ENCODE measurements around the gene MGST1.
"Not testable (repeated sequence)": the region's sequence is repeated elsewhere in the genome, so short reads cannot be mapped to it uniquely, and the experiment has no call there.

Gene MGST1

DNA sequence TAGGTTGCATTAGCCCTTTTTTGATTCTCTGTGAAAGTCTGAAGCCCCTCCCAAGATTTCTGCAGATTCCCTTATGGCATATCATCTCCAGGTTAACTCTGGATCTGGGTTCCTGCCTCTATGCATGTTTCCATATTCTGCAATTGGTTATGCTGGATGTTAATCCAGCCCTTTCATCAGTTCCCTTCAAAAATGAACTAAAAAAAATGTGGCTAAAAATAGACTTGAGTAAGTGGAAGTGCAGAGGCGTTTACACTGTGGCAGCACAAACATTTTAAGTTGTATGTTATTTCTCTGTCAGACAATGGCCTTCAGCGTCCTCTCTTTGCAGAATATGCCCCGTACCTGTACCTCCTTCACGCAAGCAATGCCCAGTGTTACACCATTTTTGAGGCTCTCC is 11.4 kb downstream of the MGST1 start:
- DNase-seq = no peak

DNA sequence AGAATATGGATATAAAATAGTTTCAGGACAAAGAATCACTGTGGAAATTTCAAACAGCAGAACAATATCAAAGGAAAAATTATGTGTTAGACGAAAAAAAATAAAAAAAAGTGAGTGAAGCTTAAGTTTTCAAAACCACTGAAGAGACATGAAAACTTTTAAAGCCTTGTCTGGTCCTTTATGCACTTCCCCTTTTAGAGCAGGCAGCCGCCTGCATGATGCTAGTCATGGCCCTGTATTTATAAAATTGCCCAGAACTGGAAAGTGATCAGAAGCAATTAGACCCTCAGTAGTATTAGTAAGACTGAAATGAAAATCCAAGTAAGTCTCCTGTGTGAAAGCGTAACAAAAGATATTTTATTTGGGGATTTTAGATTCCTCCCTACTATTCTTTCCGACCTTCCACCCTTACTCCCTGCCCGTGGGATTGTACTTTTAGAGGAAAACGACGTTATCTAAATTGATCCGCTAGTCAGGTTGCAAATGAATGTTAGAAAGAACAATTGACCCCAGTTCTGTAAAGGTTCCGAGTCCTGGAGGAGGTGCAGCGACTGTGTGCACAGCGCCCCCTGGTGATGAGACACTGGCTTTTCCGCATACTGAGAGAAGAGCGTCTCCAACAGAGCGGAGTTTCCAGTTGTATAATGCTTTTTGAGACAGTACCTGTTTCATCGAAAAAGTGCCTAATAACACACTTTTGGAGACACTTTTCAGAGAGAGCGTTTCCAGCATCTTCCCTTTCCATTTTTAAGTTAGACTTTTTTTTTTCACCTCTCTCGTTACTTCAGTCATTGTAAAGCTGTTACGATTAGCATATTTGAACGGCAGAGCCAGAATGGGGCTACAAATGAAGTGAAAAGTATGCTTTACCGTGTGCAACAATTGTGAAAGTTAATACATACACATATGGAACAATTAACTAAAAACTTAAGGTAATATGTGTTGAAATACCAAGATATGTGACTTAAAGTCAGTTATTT is 12.4 kb downstream of the MGST1 start:
- DNase-seq = no peak

DNA sequence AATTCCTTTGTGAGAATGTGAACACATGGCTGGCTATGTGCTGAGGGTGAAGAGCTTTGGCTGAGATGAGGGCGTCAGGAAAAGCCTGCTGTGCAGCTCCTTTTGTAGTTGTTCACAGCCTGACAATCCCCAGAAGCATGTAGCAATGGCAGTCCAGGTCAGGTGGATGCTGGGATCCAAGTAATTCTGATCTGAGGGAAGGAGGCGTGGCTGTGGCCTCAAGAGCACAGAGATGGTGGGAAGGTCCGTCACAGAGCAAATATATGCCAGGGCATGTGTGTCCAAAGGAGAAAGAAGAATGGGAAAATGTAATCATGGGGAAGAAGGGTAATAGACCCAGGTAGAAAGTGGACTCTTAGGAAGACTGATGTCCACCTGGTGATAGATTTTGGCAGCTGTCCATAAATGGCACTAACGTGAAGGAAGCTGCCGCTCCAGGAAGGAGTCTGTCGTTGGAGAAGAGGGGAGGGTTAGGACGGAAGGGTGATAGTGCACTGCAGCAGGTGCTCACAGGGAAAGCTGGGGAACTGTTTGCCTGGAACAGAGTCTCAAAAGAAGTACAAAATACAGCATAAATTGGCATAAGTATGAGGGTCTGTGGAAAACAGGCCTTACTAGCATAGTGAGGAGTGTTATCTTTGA is 13.8 kb downstream of the MGST1 start:
- no peak for DNase-seq

DNA sequence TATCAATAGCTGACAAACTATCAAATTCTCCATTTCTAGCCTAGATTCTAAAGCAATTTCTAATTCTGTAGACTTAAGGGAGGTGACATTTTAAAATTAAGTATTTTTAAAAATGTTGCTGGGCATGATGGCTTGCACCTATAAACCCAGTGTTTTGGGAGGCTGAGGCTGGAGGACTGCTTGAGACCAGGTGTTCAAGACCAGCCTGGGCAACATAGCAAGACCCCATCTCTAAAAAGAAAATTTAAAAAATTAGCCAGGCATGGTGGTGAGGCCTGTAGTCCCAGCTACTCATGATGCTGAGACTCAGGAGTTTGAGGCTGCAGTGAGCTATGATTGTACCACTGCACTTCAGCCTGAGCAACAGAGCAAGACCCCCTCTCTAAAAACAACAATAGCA is 15.1 kb downstream of the MGST1 start:
- DNase-seq = no peak

DNA sequence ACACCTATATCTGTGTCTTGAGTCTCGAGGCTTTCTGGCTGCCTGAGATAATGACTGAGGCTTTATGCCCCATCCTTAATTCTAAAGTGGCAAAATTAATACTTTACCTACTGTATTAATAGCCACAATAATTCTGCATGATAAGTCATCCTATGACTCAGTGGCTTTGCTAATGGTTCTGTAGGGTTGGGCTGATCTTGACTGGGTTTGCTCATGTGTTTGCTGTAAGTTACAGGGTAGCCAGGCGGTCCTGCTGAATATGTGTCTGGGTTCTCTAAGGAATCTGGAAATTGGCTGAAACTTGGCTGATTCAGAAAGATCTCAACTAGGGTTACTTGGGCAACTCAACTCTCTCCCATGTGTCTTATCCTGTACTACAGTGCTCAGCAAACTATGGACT is 21.7 kb downstream of the MGST1 start:
- DNase-seq = no peak

DNA sequence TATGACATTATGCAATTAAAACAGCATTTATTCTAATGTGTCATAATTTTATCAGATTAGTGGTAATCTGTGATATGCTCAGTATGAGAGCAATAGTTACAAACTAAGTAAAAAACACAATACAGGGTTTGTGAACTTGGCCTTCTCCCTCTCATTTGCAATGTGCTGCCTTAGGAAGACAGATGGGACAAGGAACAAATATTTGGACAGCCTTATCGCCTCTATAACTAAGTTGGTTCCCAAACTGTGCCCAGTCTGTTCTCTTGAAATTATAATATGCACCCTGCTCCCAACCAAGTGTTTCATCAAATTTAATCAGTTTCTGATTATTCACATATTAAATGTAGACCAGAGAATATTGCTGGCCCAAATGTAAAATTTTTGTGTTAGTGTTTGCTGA is 22.7 kb downstream of the MGST1 start:
- DNase-seq = no peak

DNA sequence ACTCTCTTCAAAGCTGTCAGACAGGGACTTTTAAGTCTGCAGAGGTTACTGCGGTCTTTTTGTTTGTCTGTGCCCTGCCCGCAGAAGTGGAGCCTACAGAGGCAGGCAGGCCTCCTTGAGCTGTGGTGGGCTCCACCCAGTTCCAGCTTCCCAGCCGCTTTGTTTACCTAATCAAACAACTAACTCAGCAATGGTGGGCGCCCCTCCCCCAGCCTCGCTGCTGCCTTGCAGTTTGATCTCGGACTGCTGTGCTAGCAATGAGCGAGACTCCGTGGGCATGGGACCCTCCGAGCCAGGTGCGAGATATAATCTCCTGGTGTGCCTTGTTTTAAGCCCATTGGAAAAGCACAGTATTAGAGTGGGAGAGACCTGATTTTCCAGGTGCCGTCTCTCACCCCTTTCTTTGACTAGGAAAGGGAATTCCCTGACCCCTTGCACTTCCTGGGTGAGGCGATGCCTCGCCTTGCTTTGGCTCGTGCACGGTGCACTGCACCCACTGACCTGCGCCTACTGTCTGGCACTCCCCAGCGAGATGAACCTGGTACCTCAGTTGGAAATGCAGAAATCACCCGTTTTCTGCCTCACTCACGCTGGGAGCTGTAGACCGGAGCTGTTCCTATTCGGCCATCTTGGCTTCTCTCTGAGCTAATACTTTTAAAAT is 35.3 kb downstream of the MGST1 start:
- DNase-seq = not testable (repeated sequence)

DNA sequence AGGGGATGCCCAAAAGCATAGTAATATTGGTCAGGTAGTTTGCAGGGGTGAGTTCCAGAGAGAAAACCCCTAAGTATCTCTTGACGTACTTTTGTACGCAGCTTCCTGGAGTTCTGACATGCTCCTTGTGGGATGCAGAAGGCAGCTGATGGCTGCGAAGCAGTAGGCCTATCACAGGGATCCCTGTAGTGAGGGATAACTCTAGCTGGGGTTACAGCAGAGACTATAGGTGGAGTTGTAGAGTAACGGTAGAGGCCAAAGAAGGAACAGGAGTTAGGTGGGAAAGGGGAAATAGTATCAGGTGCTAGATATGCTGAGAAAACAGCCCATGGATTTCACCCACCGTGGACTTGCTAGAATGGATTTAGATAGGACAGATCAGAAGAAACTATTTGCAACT is 37.3 kb downstream of the MGST1 start:
- no peak for DNase-seq

DNA sequence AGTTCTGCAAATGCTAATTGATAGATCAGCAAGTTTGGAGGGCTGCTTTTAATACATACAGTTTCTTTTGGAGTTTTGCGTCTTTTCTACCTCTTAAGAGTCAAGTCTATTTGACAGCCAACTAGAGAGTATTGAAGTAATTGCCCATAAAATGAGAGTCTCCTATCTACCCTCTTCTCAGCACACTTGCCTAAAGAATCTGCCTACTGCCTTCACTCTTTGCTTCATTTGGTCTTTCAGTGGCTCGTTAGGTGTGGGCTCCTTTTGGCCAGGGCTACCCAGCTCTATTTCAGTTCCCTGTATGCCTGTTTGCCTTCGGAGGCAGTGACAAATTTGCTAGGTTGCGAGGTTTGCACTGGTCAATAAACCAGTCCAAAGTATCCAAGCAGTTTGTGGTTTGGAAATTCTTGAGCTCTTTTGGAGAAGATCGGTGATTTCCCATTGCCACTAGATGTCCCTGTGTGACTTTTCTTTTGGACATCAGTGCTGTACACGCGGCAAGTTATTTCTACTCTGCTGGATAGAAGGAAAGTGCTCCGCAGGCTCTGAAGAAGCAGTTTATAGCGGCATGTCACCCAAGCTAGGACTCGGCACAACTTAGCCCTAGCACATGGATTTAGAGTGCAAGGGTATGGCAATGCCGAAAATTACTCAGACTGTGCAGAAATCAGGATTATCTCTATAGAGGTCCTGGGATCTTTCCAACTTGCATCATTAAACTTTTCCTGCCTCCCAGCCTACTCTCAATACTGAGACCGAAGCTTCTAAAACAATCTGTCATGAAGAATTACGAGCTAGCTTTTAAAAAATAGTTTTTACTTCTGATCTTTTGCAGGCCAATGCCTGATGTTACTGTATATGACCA is 38.6 kb downstream of the MGST1 start:
- DNase-seq = no peak

DNA sequence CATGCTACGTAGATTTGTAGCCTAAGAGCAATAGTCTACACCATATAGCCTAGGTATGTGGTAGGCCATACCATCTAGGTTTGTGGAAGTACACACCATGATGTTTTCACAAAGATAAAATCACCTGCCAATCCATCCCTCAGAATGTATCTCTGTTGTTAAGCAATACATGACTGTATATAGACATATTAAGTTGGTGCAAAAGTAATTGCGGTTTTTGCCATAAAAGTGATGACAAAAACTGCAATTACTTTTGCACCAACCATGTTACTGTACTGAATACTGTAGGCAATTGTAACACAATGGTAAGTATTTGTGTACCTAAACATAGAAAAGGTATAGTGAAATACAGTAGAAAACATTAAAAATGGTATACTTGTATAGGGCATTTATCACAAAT is 40.5 kb downstream of the MGST1 start:
- no peak for DNase-seq

DNA sequence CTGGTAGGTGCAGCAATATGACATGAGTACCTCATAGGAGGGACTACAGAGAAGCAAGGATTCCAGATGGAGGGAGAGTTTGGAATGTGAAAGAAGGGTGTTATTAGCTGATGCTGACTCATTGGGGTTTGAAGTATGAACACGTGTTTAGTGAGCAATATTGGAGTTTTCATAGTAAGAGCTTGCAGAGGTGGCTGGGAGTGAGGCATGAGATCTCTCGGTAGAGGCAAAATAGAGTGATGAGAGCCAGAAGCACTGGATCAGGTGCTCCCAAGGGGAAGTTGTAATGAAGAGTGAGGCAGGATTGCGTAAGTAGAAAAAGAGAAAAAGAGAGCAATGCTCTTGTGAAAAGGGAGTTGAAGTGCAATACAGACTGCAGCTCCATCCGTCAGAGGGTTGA is 42.1 kb downstream of the MGST1 start:
- DNase-seq = no peak

DNA sequence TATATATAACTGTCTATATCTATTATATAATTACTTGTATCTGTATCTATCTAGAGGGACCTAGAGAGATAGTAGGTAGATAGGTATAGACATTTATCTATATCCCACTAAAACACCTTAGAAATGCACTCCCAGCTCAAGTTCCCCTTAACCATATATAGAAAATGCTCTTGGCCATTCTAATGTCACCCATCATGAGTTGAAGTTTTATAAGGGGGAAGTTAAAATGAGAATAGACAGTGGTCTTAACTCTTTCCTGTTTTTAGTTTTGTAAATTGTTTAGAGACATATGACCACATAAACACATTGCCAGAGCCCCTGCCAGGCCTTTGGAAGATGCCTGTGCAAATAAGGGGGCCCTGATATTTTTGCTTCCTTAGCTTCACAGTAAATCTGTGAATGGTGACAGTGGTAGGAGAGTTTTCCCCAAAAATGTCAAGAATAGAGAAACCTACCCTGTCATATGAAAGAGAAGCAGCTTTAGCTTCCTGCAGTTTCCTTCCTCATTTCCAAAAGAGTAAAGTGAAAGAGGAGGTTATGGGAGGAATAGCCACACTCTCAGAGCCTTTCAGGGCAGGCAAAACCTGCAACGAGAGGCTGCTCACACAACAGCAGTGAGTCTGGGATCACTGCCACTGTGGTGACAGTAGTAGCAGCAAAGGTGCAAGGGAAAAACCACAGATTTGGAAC is 45.5 kb downstream of the MGST1 start:
- DNase-seq = no peak

DNA sequence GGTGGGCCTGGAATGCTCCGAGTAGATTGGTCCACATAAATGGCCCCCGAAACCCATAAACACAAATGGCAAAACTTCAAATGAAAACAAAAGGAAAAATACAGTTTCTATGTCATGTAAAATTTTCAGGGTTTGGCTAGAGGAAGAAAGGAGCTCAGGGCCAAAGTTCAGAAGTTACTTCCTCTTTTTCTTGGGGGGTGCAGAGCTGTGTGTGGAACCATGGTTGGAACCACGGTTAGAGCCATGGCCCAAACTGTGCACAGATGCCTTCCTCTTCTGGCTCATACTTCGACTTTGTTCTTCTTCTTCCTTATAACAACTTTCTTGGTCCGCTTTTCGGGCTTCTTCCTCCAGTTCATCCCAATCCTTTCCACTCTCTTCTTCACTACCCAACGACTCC is 51.7 kb downstream of the MGST1 start:
- no peak for DNase-seq

DNA sequence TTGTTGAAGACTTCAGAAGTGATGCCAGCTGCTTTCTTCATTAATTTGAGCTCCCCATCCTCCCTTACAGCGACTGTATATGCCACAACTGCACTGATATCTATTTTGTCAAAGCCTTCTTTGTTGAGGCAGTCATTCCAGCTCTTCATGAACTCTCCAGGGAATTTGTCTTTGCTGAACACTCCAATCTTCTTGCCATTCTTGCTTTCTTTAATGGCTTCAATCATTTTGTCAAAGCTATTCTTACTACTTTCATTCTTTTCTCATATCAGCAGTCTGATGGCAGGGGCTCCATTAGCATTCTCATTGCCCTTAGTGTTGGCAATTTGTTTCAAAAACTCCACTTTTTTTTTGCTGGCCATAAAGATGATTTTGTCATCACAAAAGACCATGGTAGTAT is 54.4 kb downstream of the MGST1 start:
- not testable (repeated sequence) for DNase-seq

DNA sequence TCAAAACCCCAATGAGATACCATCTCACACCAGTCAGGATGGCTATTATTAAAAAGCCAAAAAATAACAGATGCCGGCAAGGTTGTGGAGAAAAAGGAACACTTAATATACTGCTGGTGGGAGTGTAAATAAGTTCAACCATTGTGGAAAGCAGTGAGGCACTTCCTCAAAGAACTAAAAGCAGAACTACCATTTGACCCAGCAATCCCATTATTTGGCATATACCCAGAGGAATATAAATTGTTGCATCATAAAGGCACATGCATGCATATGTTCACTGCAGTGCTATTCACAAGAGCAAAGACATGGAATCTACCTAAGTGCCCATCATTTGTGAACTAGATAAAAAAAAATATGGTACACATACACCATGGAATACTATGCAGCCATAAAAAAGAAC is 59.9 kb downstream of the MGST1 start:
- DNase-seq = no peak

All from cortex of kidney (tissue), 1 donor.